Activated CD8-positive, alpha-beta T cell treated with anti-CD3 and anti-CD28 coated beads for 36 hours (primary cell): ENCODE data around the gene OST4. TPM values are rescaled to one million over a fixed set of nuclear protein-coding genes. Genes with fewer than 3 reads are reported as not detected.

Experiments
- ATAC-seq: fragments of 200-7000 bp; cut with Tn5 transposase; one replicate; pipeline ENCODE4 v1.10.0; 2021; ENCODE audit warnings: mild to moderate bottlenecking, moderate library complexity
- CTCF ChIA-PET: fragments of 350-600 bp; sonication (Branson Sonifier 250); formaldehyde crosslinking; loops from one replicate; lab custom pipeline; 2021; ENCODE audit warnings: antibody characterized with exemption; lab: Charles Lee
- POLR2A ChIA-PET: fragments of 350-600 bp; sonication (Branson Sonifier 250); formaldehyde crosslinking; loops from one replicate; lab custom pipeline; 2021; ENCODE audit warnings: antibody characterized with exemption; lab: Charles Lee
- DNase-seq: peaks from one replicate; pipeline ENCODE4 v3.0.0-alpha.2; 2020
- H3K27ac Mint-ChIP-seq: one replicate; pipeline ENCODE4 v1.8.0; 2021; ENCODE audit warnings: mild to moderate bottlenecking, mixed read lengths
- H3K27me3 Mint-ChIP-seq: one replicate; pipeline ENCODE4 v1.8.0; 2021; ENCODE audit warnings: mixed read lengths
- H3K36me3 Mint-ChIP-seq: one replicate; pipeline ENCODE4 v1.8.0; 2021; ENCODE audit warnings: low read depth, mixed read lengths
- H3K4me1 Mint-ChIP-seq: one replicate; pipeline ENCODE4 v1.8.0; 2021; ENCODE audit warnings: low read depth, mixed read lengths
- H3K4me3 Mint-ChIP-seq: one replicate; pipeline ENCODE4 v1.8.0; 2021; ENCODE audit warnings: mild to moderate bottlenecking, moderate library complexity, mixed read lengths
- H3K9me3 Mint-ChIP-seq: one replicate; pipeline ENCODE4 v1.8.0; 2021; ENCODE audit warnings: mixed read lengths
- intact Hi-C: fragments of 100-400 bp; cut with micrococcal nuclease; formaldehyde crosslinking; loops from one replicate; pipeline ENCODE4 v1.10.0; 2022
- total RNA-seq, 2 experiments: library from RNA; stranded (reverse); gene quantifications; one replicate each; pipeline ENCODE4 v1.2.3, GENCODE V29; 2021
- TF ChIP-seq, protein P1 (sequence below): fragments of 200-600 bp; IDR thresholded peaks from one replicate; pipeline ENCODE4 v1.8.0; 2022; ENCODE audit warnings: antibody characterized with exemption, mild to moderate bottlenecking

Gene OST4
- total RNA-seq, 2 experiments from 2014 or later, result 257 to 262 TPM

DNA sequence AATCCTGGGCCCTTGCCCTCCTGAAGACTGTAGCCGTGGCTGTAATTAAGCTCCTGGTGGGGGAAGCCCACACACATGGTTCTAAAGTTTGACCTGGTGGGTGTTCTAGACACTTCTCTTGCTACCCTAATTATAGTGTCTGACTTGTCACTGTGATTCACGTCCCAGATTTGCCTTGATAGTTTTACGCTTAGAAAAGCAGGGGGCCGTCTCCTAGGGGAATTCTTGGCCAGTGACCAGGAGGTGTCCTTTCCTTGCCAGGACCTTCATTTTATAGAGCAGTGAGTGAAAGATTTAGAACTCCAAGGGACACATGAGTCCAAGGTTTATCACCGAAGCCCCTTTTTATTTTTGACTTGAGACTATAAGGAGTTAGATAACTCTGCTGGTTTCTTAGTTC lies 29.7 kb downstream of the OST4 start:
- ChIA-PET POLR2A (interaction anchor here (0.6 to 3.4 kb wide), 2 partner anchors 9 to 242 kb away, joined by 3 to 26 read pairs; partner anchors contain the start of gene AGBL5), CTCF (no interaction called here)
- intact Hi-C loops, result no loop called here
- no peak for DNase-seq
- H3K36me3 Mint-ChIP-seq, result peaks cover 23% of the 10 kb centered on the region
- no peak overlapping the region for H3K27ac Mint-ChIP-seq
- no peak for ATAC-seq
- H3K9me3 Mint-ChIP-seq, result no peaks in the 10 kb centered on the region
- H3K4me3 Mint-ChIP-seq, result no peak overlapping the region
- H3K27me3 Mint-ChIP-seq, result no peaks in the 10 kb centered on the region
- H3K4me1 Mint-ChIP-seq, result no peaks in the 10 kb centered on the region
- TF ChIP-seq, protein P1, sequence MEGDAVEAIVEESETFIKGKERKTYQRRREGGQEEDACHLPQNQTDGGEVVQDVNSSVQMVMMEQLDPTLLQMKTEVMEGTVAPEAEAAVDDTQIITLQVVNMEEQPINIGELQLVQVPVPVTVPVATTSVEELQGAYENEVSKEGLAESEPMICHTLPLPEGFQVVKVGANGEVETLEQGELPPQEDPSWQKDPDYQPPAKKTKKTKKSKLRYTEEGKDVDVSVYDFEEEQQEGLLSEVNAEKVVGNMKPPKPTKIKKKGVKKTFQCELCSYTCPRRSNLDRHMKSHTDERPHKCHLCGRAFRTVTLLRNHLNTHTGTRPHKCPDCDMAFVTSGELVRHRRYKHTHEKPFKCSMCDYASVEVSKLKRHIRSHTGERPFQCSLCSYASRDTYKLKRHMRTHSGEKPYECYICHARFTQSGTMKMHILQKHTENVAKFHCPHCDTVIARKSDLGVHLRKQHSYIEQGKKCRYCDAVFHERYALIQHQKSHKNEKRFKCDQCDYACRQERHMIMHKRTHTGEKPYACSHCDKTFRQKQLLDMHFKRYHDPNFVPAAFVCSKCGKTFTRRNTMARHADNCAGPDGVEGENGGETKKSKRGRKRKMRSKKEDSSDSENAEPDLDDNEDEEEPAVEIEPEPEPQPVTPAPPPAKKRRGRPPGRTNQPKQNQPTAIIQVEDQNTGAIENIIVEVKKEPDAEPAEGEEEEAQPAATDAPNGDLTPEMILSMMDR, result no peak

DNA sequence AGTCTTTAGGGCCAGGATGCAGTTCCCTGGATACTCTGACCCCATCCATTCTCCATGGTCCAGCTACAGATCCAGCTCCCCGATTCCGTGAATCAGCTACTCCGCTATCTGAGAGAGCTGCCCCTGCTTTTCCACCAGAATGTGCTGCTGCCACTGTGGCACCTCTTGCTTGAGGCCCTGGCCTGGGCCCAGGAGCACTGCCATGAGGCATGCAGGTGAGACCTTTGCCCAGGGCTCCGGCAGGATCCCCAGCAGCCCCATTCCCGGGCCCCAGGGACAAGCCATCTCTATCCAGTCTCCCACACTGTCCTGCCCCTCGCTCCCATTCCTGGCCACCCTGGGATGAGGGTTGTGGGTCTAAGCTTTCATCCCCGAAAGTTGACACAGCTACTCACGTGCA lies 31.2 kb downstream of the OST4 start:
- Mint-ChIP-seq H3K27me3 (no peaks in the 10 kb centered on the region), H3K4me1 (no peaks in the 10 kb centered on the region), H3K4me3 (no peak overlapping the region), H3K9me3 (no peaks in the 10 kb centered on the region), H3K27ac (no peak overlapping the region), H3K36me3 (peaks cover 35% of the 10 kb centered on the region)
- POLR2A ChIA-PET, result interaction anchor here (1.2 to 3.4 kb wide), 4 partner anchors 10 to 81 kb away, joined by 3 to 26 read pairs (median 4); partner anchors contain the start of gene AGBL5
- ATAC-seq (no peak), DNase-seq (no peak)
- TF ChIP-seq, protein P1, result no peak
- intact Hi-C loops, result no loop called here
- CTCF ChIA-PET, result interaction anchor here (0.6 to 1.9 kb wide), 2 partner anchors 23 to 263 kb away, joined by 3 to 5 read pairs; no protein-coding TSS in a partner anchor

DNA sequence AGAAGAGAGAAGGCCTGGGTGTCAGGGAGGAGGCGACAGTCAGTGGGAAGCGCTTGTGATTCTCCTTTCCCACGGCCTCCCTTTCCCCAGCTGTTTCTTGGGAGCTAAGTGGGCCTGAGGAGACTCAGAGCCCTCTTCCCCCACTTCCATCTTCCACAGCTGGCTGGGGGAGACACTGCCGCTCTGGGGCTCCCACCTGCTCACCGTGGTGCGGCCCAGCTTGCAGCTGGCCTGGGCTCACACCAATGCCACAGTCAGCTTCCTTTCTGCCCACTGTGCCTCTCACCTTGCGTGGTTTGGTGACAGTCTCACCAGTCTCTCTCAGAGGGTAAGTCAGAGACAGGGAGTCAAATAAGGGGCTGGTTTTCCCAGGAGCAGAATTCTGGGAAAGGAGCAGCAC lies 31.6 kb downstream of the OST4 start:
- intact Hi-C loops, result no loop called here
- peaks cover 39% of the 10 kb centered on the region for H3K36me3 Mint-ChIP-seq
- no peak overlapping the region for H3K4me3 Mint-ChIP-seq
- H3K27ac Mint-ChIP-seq, result no peak overlapping the region
- TF ChIP-seq, protein P1, result no peak
- peaks cover 2% of the 10 kb centered on the region for H3K4me1 Mint-ChIP-seq
- no peaks in the 10 kb centered on the region for H3K27me3 Mint-ChIP-seq
- DNase-seq, result no peak
- POLR2A ChIA-PET, result interaction anchor here (1.2 to 3.4 kb wide), 4 partner anchors 10 to 81 kb away, joined by 3 to 26 read pairs (median 4); partner anchors contain the start of gene AGBL5
- CTCF ChIA-PET, result interaction anchor here (0.6 to 1.9 kb wide), 3 partner anchors 10 to 263 kb away, joined by 3 to 5 read pairs (median 3); no protein-coding TSS in a partner anchor
- no peak for ATAC-seq
- H3K9me3 Mint-ChIP-seq, result no peaks in the 10 kb centered on the region

DNA sequence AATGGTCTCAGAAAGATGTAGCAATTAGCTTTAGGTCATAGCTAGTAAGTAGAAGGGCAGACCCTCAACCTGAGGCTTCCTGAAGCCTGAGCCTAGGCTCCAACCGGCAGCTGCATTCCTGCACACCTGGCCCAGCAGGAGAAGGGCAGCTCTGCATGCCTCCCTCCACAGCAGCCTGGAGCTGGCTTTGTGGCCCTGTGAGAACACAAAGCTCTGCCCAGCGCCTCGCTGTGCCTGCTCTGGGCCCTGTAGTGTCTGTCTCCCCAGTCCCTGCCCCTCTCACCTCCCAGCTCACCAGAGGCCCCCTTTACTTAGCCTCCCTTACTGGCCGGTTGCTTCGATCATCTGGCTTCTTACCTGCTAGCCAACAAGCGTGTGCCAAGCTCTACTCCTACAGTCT lies 32.0 kb downstream of the OST4 start:
- H3K27me3 Mint-ChIP-seq, result no peaks in the 10 kb centered on the region
- POLR2A ChIA-PET, result interaction anchor here (1.2 to 3.4 kb wide), 4 partner anchors 11 to 80 kb away, joined by 3 to 26 read pairs (median 4); partner anchors contain the start of gene AGBL5
- no peak overlapping the region for H3K4me3 Mint-ChIP-seq
- intact Hi-C loops, result no loop called here
- ATAC-seq, result no peak
- peaks cover 37% of the 10 kb centered on the region for H3K36me3 Mint-ChIP-seq
- CTCF ChIA-PET, result interaction anchor here (0.6 to 1.9 kb wide), 3 partner anchors 10 to 264 kb away, joined by 3 to 5 read pairs (median 3); no protein-coding TSS in a partner anchor
- DNase-seq, result no peak
- no peaks in the 10 kb centered on the region for H3K9me3 Mint-ChIP-seq
- peaks cover 5% of the 10 kb centered on the region for H3K4me1 Mint-ChIP-seq
- TF ChIP-seq, protein P1, result no peak
- H3K27ac Mint-ChIP-seq, result no peak overlapping the region

DNA sequence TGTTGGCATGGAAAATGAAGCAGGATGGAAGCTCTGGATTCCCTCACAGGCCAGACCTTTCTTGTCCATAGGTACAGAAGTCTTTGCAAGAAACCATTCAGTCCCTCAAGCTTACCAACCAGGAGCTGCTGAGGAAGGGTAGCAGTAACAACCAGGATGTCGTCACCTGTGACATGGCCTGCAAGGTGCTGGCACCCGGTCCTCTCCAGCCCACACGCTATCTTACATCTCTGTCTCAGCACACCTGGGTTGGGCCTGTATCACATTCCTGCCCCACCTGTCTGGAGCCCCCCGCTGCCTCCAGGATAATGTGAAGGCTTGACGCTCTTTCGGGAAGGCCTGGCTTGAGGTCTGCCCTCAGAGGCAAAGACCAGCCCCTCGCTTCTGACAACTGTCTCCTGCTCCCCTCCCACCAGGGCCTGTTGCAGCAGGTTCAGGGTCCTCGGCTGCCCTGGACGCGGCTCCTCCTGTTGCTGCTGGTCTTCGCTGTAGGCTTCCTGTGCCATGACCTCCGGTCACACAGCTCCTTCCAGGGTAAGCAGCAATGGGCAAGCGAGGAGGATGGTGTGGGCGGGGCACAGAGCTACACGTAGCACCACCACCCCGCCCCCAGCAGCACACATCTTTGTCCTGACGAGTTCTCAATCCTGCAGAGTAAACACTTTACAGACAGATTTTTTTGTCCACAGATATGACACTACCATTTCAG lies 32.7 kb downstream of the OST4 start:
- ATAC-seq (no peak), DNase-seq (no peak)
- TF ChIP-seq, protein P1, result no peak
- H3K4me1 Mint-ChIP-seq, result peaks cover 10% of the 10 kb centered on the region
- H3K36me3 Mint-ChIP-seq, result peaks cover 42% of the 10 kb centered on the region
- H3K4me3 Mint-ChIP-seq, result no peak overlapping the region
- no peaks in the 10 kb centered on the region for H3K27me3 Mint-ChIP-seq
- no peaks in the 10 kb centered on the region for H3K9me3 Mint-ChIP-seq
- H3K27ac Mint-ChIP-seq, result no peak overlapping the region
- ChIA-PET CTCF (interaction anchor here (1.5 to 1.9 kb wide), 2 partner anchors 11 to 22 kb away, joined by 5 to 7 read pairs; no protein-coding TSS in a partner anchor), POLR2A (interaction anchor here (1.2 to 3.4 kb wide), 3 partner anchors 12 to 21 kb away, joined by 3 to 26 read pairs (median 4); partner anchors contain the start of gene AGBL5)
- intact Hi-C loops, result no loop called here
